Omental fat pad (tissue), 4 donors: ENCODE results near the gene PTMS. TPM values are rescaled to one million over a fixed set of nuclear protein-coding genes. Genes with fewer than 3 reads are reported as not detected.
A peak's percentile ranks its signal among the peaks of the same experiment; 100 is the strongest.

Experiments
- ATAC-seq: fragments of 150-250 bp; one replicate; pipeline ENCODE4 v1.9.1; 2016; ENCODE audit warnings: mild to moderate bottlenecking, moderate library complexity; ENCODE audit not compliant: low FRiP score
- DNase-seq: peaks from one replicate; pipeline ENCODE4 v3.0.0-alpha.2; 2019; ENCODE audit warnings: low spot score
- CTCF ChIP-seq, 3 donors: fragments of 450-650 bp; IDR thresholded peaks; one replicate each; pipeline ENCODE4 v1.5.1; 2016 to 2017; ENCODE audit warnings: antibody characterized with exemption in 3 of 3, mild to moderate bottlenecking in 3 of 3, moderate library complexity in 2 of 3
- total RNA-seq, 4 donors: library from RNA; depleted of rRNA; stranded (reverse); fragments of >200 nt; gene quantifications; one replicate each; pipeline ENCODE4 v1.1.0, GENCODE V29; 2016

The PTMS gene
- total RNA-seq, 4 donors from 2014 or later: 77.6 to 143 (median 113) TPM

- ATAC-seq: peak; percentile 98
- peak; percentile 89 for DNase-seq
- no peak for TF ChIP-seq CTCF (IDR thresholded peaks at IDR 0.05)
Measured at GRCh38 chr12:6752921-6753771, 13.0 kb upstream of the PTMS start, which contains the start of gene MLF2. Gene MLF2 (minus strand): TSS chr12:6753141. CDS start chr12:6752334, 807 bp downstream.

- ATAC-seq (no peak), DNase-seq (no peak)
- TF ChIP-seq CTCF (IDR thresholded peaks at IDR 0.05): peak in 1 of 3 donors; percentile 97
Measured at GRCh38 chr12:6753772-6754356, 12.3 kb upstream of the PTMS start.

GRCh38 chr12:6754411-6754810 lies 11.8 kb upstream of the PTMS start:
- TF ChIP-seq CTCF (IDR thresholded peaks at IDR 0.05): no peak
- DNase-seq (no peak), ATAC-seq (no peak)

GRCh38 chr12:6757028-6757690 lies 9.0 kb upstream of the PTMS start:
- TF ChIP-seq CTCF (IDR thresholded peaks at IDR 0.05): no peak
- DNase-seq (no peak), ATAC-seq (no peak)

GRCh38 chr12:6758506-6759095 lies 7.6 kb upstream of the PTMS start:
- ATAC-seq: no peak
- DNase-seq: no peak
- TF ChIP-seq CTCF (IDR thresholded peaks at IDR 0.05): no peak

GRCh38 chr12:6759741-6760140 lies 6.4 kb upstream of the PTMS start:
- no peak for TF ChIP-seq CTCF (IDR thresholded peaks at IDR 0.05)

More at GRCh38 chr12:6759741-6760140, 6.4 kb upstream of the PTMS start:
- DNase-seq: no peak
- ATAC-seq: no peak
